Measurements from ENCODE around the gene KRTAP19-1.

KRTAP19-1 gene

DNA sequence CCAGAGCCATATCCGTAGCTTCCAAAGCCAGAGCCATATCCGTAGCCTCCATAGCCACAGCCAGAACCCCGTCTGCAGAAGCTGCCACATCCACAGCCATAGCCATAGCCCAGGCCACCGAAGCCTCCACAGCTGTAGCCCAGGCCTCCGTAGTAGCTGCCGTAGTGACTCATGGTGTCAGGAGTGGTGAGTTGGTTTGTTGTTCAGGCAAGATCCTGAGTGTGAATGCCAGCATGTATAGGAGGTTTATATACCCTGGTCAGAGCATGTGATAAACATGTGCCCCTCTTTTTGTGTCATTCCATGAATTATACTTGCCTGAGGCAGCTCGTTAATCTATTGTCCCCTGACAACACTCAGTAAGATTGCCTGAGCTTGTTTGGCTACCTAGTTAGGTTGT is at the start of gene KRTAP19-1:
Gene KRTAP19-1 (minus strand): TSS at position 223 of the 400 bp plus-strand sequence. CDS start 50 bp downstream, at position 173.
- no peak for DNase-seq

DNA sequence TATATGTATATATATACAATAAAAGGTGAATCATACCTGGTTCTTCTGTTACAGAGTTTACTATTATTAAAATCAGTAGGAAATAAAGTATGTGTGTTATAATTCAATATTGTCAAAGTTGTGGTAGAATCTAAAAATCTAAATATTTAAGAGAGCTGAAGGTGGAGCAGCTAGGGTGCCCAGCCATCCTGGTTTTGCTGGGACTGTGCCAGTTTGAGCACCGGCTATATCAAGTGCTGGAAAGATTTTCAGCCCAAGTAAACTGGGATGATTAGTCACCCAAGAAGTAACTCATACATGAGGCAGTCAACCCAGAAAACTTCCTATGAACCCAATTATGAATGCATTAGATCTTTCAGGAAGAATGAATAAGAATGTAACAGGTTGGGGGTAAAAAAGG is 38.7 kb upstream of the KRTAP19-1 start:
- DNase-seq = no peak

DNA sequence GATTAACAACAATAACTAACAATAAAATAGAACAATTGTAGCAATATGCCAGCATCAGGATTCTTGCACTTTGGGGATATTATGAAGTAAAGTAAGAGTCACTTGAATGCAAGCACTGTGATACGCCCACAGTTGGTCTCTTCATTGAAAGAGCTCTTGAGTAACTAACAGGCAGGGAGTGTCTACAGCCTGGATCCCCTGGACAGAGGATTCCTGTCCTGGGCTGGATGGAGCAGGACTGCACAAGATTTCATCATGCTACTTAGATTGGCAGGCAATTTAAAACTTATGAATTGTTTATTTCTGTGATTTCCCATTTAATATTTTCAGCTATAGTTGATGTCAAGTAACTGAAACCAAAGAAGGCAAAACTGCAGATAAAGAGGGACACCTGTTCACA is 35.5 kb upstream of the KRTAP19-1 start:
- DNase-seq = no peak

DNA sequence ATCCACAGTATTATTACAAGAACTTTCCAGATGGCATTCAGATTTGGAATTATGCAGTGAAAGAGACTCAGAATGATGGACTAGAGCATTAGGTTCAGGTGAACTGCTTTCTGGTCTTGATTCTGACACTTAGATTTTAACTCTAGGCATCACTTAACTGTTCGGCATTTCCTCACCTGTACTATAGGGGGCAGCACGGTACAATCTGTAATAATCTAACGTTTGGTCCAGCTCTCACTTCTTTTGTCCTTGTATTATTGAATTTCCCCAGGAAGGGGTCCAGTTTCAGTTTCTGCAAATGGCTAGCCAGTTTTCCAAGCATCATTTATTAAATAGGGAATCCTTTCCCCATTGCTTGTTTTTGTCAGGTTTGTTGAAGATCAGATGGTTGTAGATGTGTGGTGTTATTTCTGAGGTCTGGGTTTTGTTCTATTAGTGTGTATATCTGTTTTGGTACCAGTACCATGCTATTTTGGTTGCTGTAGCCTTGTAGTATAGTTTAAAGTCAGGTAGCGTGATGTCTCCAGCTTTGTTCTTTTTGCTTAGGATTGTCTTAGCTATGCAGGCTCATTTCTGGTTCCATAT is 25.5 kb upstream of the KRTAP19-1 start:
- peak; percentile 11 for DNase-seq

DNA sequence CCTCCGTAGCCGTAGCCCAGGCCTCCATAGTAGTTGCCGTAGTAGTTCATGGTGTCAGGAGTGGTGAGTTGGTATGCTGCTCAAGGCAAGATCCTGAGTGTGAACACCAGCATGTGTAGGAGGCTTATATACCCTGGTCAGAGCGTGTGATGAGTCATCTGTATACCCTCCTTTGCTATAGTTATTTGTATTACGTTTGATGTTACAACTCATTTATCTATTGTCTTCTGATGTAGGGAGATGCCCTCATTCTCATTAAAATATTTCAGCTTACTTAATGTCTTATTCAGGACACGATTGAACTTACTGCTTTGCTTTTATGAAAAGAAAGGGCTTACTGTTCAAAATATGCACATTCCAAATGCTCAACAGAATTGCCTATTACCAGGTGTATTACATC is 21.9 kb upstream of the KRTAP19-1 start, which contains the start of gene KRTAP19-5:
Gene KRTAP19-5 (minus strand): TSS at position 101 of the 400 bp plus-strand sequence. CDS start 51 bp downstream, at position 50.
- DNase-seq = no peak

DNA sequence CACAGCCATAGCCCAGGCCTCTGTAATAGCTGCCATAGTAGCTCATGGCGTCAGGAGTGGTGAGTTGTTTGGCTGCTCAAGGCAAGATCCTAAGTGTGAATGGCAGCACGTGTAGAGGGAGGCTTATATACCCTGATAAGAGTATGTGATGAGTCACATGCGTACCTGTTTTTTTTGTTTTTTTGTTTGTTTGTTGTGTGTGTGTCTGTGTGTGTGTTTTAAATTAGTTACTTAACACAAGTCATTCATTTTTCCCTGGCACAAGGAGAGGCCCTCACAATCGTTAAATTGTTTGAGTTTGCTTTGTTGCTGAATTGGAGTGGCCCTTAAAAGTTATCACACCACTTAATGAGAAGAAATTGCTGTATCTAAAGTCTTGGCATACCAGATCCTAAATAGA is 16.9 kb upstream of the KRTAP19-1 start, which contains the start of gene KRTAP19-4:
Gene KRTAP19-4 (minus strand): TSS at position 101 of the 400 bp plus-strand sequence. CDS start 55 bp downstream, at position 46.
- no peak for DNase-seq

DNA sequence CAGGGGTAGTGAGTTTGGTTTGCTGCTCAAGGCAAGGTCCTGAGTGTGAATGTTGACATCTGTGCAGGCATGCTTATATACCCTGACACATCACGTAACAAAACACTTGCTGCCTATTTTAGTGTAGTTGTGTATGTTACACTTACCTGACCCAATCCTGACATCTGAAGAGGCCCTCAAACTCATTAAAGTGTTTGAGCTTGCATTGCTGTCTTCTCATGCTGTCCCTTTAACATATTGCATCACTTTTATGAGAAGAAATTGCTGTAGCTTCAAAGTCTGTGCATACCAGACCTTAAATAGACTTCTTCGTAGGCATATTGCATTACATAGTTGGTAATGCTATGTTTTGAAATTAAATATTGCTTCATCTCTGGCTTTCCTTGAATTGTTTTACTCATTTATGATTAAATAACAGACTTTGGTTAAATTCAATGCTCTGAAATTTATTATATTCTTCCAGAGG is 11.8 kb upstream of the KRTAP19-1 start, which contains the start of gene KRTAP19-3:
Gene KRTAP19-3 (minus strand): TSS at position 51 of the 466 bp plus-strand sequence. CDS start 56 bp downstream, outside the sequence.
- no peak for DNase-seq

DNA sequence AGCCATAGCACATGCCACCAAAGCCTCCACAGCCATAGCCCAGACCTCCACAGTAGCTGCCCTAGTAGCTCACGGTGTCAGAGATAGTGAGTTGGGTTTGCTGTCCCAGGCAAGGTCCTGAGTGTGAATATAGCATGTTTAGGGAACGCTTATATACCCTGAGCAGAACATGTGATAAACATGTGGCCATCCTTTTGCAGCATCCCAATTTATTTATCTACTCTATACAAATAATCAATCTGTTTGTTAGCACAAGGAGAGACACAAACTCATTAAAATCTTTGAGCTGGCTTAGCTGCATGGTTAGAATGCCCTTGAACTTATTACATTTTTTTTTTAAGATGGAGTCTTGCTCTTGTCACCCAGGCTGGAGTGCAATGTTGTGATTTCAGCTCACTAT is 7.2 kb upstream of the KRTAP19-1 start, which contains the start of gene KRTAP19-2:
Gene KRTAP19-2 (minus strand): TSS at position 101 of the 400 bp plus-strand sequence. CDS start 88 bp downstream, at position 13.
- no peak for DNase-seq

DNA sequence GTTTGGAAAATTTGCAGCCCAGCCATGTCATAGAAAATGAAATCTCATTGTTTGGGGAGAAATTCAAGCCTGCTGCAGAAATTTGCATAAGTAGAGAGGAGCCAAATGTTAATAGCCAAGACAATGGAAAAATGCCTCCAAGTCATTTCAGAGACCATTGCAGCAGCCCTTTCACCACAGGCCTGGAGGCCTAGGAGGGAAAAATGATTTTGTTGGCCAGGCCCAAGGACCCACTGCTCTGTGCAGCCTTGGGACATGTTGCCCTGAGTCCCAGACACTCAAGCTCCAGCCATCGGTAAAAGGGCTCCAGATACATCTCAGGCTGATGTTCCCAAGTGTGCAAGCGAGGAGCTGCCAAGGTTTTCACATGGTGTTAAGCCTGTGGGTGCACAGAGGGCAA is 6.0 kb upstream of the KRTAP19-1 start:
- no peak for DNase-seq

DNA sequence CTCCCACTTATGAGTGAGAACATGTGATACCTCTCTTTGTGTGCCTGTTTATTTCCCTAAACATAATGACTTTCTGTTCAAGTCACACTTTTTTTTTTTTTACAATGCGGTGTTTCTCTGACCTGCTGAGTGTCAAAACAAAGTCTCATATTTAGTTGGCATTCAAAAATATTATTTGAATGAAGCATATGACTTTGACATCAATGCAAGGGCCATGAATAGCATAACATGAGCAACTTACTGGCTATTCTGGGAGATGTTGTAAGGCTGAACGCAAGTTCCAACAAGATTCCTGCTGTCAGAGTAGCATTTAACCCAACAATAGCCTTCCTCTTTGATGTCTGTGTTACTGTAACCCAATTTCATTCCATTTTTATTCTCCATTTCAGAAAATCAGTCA is 2.0 kb upstream of the KRTAP19-1 start:
- no peak for DNase-seq

DNA sequence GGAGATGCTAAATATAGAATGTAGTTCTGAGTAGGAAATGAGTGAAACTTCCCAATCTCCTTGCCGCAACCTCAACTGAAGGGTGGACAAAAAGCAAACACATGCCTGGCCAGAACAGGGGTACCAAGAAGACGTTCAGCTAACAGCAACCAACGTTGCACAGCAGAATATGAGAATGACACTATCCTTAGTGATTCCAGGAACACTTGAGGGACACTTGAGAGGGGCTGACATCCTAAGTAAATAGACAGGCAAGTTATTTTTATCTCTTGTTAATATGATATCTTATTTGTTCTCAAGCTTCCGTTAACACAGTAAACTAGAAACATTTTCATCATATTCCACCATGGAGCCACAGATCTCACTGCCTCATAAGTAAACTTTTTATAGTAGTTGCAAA is 908 bp downstream of the KRTAP19-1 start:
- DNase-seq = no peak

DNA sequence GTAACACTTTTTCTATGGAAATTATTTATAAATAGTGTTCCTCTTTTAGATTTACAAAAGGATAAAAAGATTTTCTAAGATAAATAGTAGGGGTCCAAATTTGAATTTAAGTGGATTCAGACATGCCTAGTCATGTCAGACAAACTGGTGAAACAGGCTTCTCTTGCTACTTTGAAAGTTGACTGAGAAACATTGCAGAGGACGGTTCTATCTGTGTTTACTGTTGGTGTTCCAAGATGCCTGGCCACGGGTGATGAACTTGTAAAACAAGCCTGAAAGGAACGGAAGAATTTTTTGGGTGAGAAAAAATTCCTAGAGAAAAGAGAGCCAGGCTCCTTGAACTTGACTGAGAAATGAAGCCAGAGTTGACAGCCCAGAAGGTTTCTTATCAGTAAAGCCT is 2.2 kb downstream of the KRTAP19-1 start:
- DNase-seq = no peak

DNA sequence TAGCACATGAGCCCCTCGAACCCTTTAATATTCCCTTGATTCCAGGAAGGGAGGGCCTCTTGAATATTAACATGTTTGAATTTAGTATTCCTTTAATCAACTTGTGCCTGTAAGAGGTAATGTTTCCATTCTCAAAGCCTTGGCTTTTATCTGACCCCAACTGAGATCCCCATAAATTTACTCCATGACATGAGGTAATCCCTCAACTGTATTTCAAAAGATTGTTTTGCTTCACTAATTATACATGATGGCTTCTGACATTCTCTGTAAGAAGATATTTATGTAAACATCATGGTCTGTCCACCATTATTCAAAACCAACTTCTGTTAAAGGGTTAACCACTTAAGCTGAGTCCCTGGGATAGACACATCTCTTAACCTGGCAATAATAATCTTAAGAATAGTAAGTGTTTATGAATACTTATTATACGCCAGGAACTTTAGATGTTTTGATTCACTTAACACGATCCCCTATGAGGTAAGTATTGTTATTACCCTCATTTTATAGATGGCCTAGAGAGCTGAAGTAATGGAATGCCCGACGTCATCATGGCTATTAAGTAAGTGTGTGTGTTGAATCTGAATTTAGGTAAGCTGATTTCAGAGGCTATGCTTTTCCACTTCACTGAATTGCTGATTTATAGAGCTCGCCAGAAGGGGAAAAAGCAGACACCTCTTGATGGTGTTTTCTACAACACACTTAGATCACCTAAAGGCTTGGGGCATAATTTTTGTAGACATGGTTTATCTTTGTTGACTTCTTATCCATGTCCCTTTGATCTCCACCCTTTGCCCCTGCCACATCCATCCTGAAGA is 11.1 kb downstream of the KRTAP19-1 start:
- DNase-seq = no peak

DNA sequence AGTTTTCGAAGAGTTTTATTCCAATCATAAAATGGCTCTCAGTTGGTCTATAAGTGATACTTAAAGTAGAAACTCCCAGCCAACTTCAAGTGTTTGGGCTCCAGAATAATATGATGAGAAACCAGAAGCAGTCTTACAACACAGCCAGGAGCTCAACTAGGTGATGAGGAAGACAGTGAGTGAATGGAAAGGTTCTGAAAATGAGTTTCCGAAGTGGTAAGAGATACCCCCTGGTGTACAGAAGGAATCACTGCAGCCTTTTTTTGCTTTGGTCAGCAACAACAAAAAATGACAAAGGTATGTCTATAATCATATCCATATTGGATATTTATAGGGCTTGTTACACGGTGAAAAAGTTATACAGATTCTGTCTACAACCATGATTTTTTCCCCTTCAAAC is 16.5 kb downstream of the KRTAP19-1 start:
- DNase-seq = no peak

DNA sequence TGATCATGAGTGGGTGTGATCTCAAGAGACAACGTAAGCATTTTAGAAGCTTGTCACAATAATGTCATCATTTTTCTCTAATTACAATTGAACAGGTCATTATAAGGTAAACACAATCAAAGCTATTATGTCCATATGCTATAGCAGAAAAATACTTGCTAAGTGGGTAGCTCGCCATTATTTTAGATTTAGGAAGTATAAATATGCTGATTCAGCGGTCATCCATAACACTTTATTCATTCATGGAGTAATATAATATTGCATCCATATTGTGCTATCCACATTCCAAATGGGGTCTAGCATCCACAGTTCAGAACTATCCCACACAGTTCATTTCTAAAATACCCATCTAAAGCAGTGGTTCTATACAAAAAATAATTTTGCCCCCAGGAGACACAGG is 31.7 kb downstream of the KRTAP19-1 start:
- DNase-seq = no peak

DNA sequence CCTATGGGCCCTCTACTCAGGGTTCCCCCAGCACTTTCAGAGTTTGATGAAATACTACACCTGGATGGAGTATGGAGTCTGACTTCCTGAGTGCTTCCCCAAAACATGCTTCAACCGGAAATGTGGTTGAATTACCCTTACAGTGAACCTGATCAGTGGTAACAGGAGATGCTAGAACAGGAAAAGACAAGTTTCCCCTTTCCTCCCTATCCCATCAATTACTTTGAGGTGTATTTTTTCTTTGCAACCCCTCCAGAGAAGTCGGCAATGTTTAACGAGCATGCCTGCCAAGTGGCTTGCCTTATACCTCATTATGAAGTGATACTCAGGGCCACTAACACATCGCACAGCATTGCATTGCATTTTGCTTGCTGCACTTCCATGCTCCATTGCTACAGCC is 33.1 kb downstream of the KRTAP19-1 start:
- no peak for DNase-seq

DNA sequence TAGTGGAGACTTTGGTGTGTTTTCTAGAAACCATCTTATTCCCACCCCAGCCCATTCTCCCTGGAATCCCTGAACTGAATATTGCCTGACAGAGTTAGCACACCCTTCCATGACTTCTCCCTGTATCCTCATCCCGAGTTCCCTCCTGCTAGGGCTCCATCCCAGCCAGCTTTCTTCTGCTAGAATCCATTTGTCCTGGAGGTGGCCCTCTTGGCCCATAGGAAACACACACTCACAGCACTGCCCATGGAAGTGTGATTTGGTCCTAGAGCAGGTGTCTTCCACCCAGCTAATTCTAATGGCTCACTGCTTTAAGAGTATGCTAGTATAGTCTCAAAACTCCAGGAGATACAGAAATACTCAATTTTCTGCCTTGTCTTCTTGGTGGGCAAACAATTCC is 36.0 kb downstream of the KRTAP19-1 start:
- DNase-seq = no peak

DNA sequence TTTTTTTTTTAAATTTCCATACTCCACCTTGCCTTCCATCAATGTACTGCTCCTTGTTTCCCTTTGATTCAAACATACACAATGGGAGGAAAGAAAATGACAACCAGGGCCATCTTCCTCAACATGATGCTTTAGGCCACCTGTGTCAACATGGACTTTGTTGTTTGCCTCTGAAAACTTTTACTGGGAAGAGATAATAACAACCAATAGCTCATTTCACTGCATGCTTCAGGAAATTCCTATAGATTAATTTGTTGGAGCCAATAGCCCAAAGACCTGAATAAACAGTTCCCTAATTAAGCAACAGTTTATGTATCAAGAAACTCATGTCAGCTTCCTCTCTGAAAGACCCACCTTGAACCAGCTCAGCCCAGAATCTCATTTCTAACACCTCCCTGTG is 36.9 kb downstream of the KRTAP19-1 start:
- no peak for DNase-seq

DNA sequence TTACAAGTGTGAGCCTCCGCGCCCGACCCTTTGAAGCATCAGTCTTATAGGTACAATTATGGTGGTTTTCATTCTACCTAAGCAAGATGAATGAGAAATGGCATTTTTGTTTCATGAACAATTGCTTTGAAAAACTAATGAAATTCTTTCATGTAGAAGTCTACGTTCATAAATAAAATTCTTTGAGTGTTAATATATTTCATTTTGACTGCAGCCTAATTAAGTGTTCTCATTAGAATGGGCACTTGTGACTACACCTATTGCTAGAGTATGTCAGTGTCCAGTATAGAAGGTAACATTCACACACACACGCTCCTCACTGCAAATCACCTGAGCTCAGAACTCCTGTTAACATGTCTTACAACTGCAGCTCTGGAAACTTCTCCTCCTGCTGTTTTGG is 40.2 kb downstream of the KRTAP19-1 start, which contains the start of gene KRTAP15-1:
Gene KRTAP15-1 (plus strand): TSS at position 301 of the 400 bp plus-strand sequence. CDS start 53 bp downstream, at position 354.
- DNase-seq = no peak

DNA sequence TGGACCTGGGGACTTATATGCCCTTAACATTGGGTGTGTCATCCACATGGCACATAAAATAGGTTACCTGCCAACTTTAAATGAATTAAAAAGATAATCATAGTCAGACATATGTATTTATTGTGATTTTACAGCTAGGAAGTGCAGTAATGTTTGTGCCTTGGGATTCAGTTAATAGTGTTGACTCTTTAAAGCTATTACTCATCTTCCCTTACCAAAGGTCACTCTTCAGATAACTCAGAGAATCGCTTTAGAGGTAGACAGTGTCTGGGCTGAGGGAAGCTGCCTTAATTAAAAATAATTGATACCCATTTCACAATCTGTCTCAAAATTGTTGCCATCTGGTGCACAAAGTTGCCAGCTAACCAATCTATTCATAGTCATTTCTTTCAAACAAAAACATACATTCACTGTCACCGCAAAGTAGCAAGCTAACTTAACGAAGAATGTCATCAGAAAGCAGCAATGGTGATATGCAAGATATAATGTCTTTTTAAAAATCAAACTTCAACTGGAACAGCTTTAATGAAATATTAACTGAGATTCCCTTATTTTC is 43.1 kb downstream of the KRTAP19-1 start:
- no peak for DNase-seq

DNA sequence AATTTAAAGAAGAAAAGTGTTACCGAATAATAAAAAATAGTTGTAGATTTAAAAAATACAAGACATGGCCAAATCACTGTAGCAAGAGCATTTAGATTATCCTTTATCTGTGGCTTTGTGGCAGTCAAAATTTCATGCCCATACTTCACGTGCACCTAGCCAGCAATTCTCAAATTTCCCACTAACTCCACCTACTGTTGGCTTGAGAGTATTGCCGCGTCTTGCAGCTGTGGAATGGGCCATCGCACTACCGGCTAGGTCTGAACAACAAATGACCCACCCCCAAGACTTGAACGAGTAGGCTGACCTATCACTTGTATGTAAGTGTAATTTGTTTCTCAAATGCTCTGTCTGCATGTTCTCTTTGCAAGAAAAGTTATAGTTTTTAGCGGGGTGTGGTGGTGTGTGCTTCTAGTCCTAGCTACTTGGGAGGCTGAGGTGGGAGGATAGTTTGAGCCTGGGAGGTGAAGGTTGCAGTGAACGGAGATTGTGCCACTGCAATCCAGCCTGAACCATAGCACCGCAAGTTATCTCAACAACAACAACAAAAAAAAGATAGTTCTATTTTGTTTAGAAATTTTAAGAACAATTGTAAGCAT is 46.0 kb downstream of the KRTAP19-1 start:
- peak; percentile 24 for DNase-seq

DNA sequence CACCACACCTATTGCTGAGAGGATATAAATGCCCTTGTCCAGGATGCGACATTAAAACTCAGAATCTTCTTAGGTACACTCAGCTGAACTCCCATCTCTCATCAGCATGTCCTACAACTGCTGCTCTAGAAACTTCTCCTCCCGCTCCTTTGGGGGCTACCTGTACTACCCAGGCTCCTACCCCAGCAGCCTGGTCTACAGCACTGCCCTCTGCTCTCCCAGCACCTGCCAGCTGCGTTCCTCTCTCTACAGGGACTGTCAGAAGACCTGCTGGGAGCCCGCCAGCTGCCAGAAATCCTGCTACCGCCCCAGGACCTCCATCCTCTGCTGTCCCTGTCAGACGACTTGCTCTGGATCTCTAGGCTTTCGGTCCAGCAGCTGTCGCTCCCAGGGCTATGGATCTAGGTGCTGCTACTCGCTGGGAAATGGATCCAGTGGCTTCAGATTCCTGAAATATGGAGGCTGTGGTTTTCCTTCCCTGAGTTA is 50.0 kb downstream of the KRTAP19-1 start, which contains the start of gene KRTAP13-4:
Gene KRTAP13-4 (plus strand): TSS at position 51 of the 486 bp plus-strand sequence. CDS start 56 bp downstream, at position 107.
- no peak for DNase-seq

Data from stimulated activated CD4-positive, alpha-beta T cell treated with anti-CD3 and anti-CD28 coated beads, Interleukin-15, amount 100 ng/mL, for 24 hours (primary cell).